Gastrocnemius medialis (tissue), 4 donors: ENCODE results near the gene DHX36. TPM values are rescaled to one million over a fixed set of nuclear protein-coding genes. Genes with fewer than 3 reads are reported as not detected.

ENCODE experiments used
- ATAC-seq, 2 donors: fragments of 150-250 bp; one replicate each; pipeline ENCODE4 v1.9.1; 2016
- DNase-seq, 2 donors: peaks; one replicate each; pipeline ENCODE4 v3.0.0-alpha.2; 2019
- H3K27ac ChIP-seq, 4 donors: fragments of 200-600 bp; sonication (generic); 1 replicate in 1 of 4; 2 replicates in 3 of 4; pipeline ENCODE4 v1.5.1; 2016 to 2018; ENCODE audit warnings: mild to moderate bottlenecking in 2 of 4, moderate library complexity in 1 of 4
- H3K27me3 ChIP-seq, 3 donors: fragments of 200-600 bp; sonication (generic) in 2 of 3; 1 replicate in 1 of 3; 2 replicates in 2 of 3; pipeline versions ENCODE4 v1.5.1 to v1.6.0; 2016 to 2019; ENCODE audit warnings: mild to moderate bottlenecking in 1 of 3, moderate library complexity in 1 of 3
- H3K36me3 ChIP-seq, 2 donors: fragments of 200-600 bp; sonication (generic) in 1 of 2; one replicate each; pipeline ENCODE4 v1.5.1; 2017 to 2018
- H3K4me1 ChIP-seq, 2 donors: fragments of 200-600 bp; sonication (generic) in 1 of 2; one replicate each; pipeline ENCODE4 v1.5.1; 2016 to 2017; ENCODE audit warnings: mild to moderate bottlenecking in 2 of 2
- H3K4me3 ChIP-seq, 4 donors: fragments of 200-600 bp; sonication (generic) in 3 of 4; 1 replicate in 1 of 4; 2 replicates in 3 of 4; pipeline ENCODE4 v1.5.1; 2016 to 2019; ENCODE audit warnings: mild to moderate bottlenecking in 2 of 4
- H3K9me3 ChIP-seq, 3 donors: fragments of 200-600 bp; sonication (generic) in 2 of 3; 1 replicate in 1 of 3; 2 replicates in 2 of 3; pipeline ENCODE4 v1.5.1; 2016 to 2019
- CTCF ChIP-seq, 5 experiments: fragments of 450-650 bp in 3 of 5; fragments of 200-600 bp in 2 of 5; sonication (generic) in 2 of 5; IDR thresholded peaks in 4 of 5; conservative IDR thresholded peaks in 1 of 5; 1 replicate in 4 of 5; 2 replicates in 1 of 5; pipeline ENCODE4 v1.5.1; 2016 to 2019; ENCODE audit warnings: antibody characterized with exemption in 5 of 5, mild to moderate bottlenecking in 3 of 5, moderate library complexity in 3 of 5
- POLR2A ChIP-seq, 2 donors: fragments of 450-650 bp; IDR thresholded peaks; one replicate each; pipeline ENCODE4 v1.6.1; 2017; ENCODE audit warnings: antibody characterized with exemption in 2 of 2, mild to moderate bottlenecking in 2 of 2, moderate library complexity in 2 of 2
- in situ Hi-C, 4 donors: fragments of 200-750 bp; cut with MboI; loops; one replicate each; pipeline versions ENCODE4 v1.15.0 to v1.8.0; 2017; ENCODE audit warnings: low sequenced_read_pairs in 4 of 4
- intact Hi-C: fragments of 100-400 bp; cut with DNase I; formaldehyde crosslinking; loops from one replicate; pipeline ENCODE4 v1.15.1; 2023; ENCODE audit warnings: low total_unique reads
- total RNA-seq, 4 donors: library from RNA; depleted of rRNA; stranded (reverse); fragments of >200 nt; gene quantifications; one replicate each; pipeline versions ENCODE4 v1.1.0 to v1.2.3, GENCODE V29; 2016

Gene DHX36
- total RNA-seq, 4 donors from 2014 or later: 59.0 to 211 (median 143) TPM

GRCh38 chr3:154307363-154307762, 16.9 kb downstream of the DHX36 start:
- Histone ChIP-seq H3K27me3 (no peaks in the 10 kb centered on the region), H3K27ac (no peak overlapping the region), H3K9me3 (no peaks in the 10 kb centered on the region), H3K36me3 (peaks cover 4 to 60% of the 10 kb centered on the region in 2 donors), H3K4me3 (no peak overlapping the region), H3K4me1 (peaks cover 0 to 3% of the 10 kb centered on the region in 2 donors)
- no peak for DNase-seq
- ATAC-seq: no peak
- TF ChIP-seq POLR2A (IDR thresholded peaks at IDR 0.05): no peak
- TF ChIP-seq CTCF (IDR thresholded peaks at IDR 0.05 in 4 of 5, conservative IDR thresholded peaks at IDR 0.05 in 1 of 5): no peak
- intact Hi-C loops (no loop called here), in situ Hi-C loops (no loop called here)

- intact Hi-C loops (no loop called here), in situ Hi-C loops (no loop called here)
- Histone ChIP-seq H3K4me1 (no peaks in the 10 kb centered on the region), H3K9me3 (no peaks in the 10 kb centered on the region), H3K4me3 (no peak overlapping the region), H3K27me3 (no peaks in the 10 kb centered on the region), H3K27ac (no peak overlapping the region), H3K36me3 (peaks cover 7 to 80% of the 10 kb centered on the region in 2 donors)
- DNase-seq: no peak
- TF ChIP-seq POLR2A (IDR thresholded peaks at IDR 0.05) (no peak), CTCF (IDR thresholded peaks at IDR 0.05 in 4 of 5, conservative IDR thresholded peaks at IDR 0.05 in 1 of 5) (no peak)
- no peak for ATAC-seq
Measured at GRCh38 chr3:154304936-154305335, 19.4 kb downstream of the DHX36 start.

GRCh38 chr3:154304116-154304786, 20.0 kb downstream of the DHX36 start:
- Histone ChIP-seq H3K9me3 (no peaks in the 10 kb centered on the region), H3K36me3 (peaks cover 7 to 80% of the 10 kb centered on the region in 2 donors), H3K27me3 (no peaks in the 10 kb centered on the region), H3K27ac (no peak overlapping the region), H3K4me1 (no peaks in the 10 kb centered on the region), H3K4me3 (no peak overlapping the region)
- in situ Hi-C loops: no loop called here
- ATAC-seq (no peak), DNase-seq (no peak)
- no peak for TF ChIP-seq CTCF (IDR thresholded peaks at IDR 0.05 in 4 of 5, conservative IDR thresholded peaks at IDR 0.05 in 1 of 5)
- no peak for TF ChIP-seq POLR2A (IDR thresholded peaks at IDR 0.05)
- intact Hi-C loops: no loop called here

GRCh38 chr3:154301561-154301960, 22.7 kb downstream of the DHX36 start:
- Histone ChIP-seq H3K36me3 (peaks cover 11 to 91% of the 10 kb centered on the region in 2 donors), H3K9me3 (no peaks in the 10 kb centered on the region), H3K4me1 (no peaks in the 10 kb centered on the region), H3K27ac (no peak overlapping the region), H3K4me3 (no peak overlapping the region), H3K27me3 (no peaks in the 10 kb centered on the region)
- intact Hi-C loops: no loop called here
- no peak for ATAC-seq
- in situ Hi-C loops: no loop called here
- no peak for DNase-seq
- TF ChIP-seq POLR2A (IDR thresholded peaks at IDR 0.05) (no peak), CTCF (IDR thresholded peaks at IDR 0.05 in 4 of 5, conservative IDR thresholded peaks at IDR 0.05 in 1 of 5) (no peak)

GRCh38 chr3:154294016-154294415, 30.3 kb downstream of the DHX36 start:
- no peak for DNase-seq
- no peaks in the 10 kb centered on the region for H3K4me1 ChIP-seq
- ATAC-seq: no peak
- no peak overlapping the region for H3K4me3 ChIP-seq
- in situ Hi-C loops: no loop called here
- no peaks in the 10 kb centered on the region for H3K27me3 ChIP-seq
- H3K9me3 ChIP-seq: no peaks in the 10 kb centered on the region
- TF ChIP-seq POLR2A (IDR thresholded peaks at IDR 0.05): no peak
- no peak for TF ChIP-seq CTCF (IDR thresholded peaks at IDR 0.05 in 4 of 5, conservative IDR thresholded peaks at IDR 0.05 in 1 of 5)
- H3K27ac ChIP-seq: no peak overlapping the region
- intact Hi-C loops: no loop called here
- peaks cover 4 to 80% of the 10 kb centered on the region in 2 donors for H3K36me3 ChIP-seq
